T-cell (primary cell): Measurements from ENCODE around the gene WDR7. TPM values are rescaled to one million over a fixed set of nuclear protein-coding genes. Genes with fewer than 3 reads are reported as not detected.

Experiments
- ATAC-seq, 4 experiments: fragments of 200-7000 bp in 3 of 4; fragments of 150-1000 bp in 1 of 4; cut with Tn5 transposase; replicated peaks in 1 of 4; 1 replicate in 3 of 4; 2 replicates in 1 of 4; pipeline ENCODE4 v1.10.0; 2021; ENCODE audit warnings: moderate library complexity in 3 of 4, mild to moderate bottlenecking in 2 of 4, moderate number of reproducible peaks in 1 of 4
- CTCF ChIA-PET, 2 donors: fragments of 300-600 bp; sonication (Branson Sonifier 250); formaldehyde crosslinking; loops; one replicate each; lab custom pipeline; 2022; ENCODE audit warnings: antibody characterized with exemption in 2 of 2; lab: Charles Lee
- POLR2A ChIA-PET, 2 donors: fragments of 300-600 bp; sonication (Branson Sonifier 250); formaldehyde crosslinking; loops; one replicate each; lab custom pipeline; 2022; ENCODE audit warnings: antibody characterized with exemption in 2 of 2; lab: Charles Lee
- DNase-seq, 35 experiments: peaks; one replicate each; pipeline versions ENCODE4 v3.0.0 to v3.0.0-alpha.2; 2013 to 2023
- H3K27ac ChIP-seq: one replicate; pipeline ENCODE4 v1.5.1; 2013; ENCODE audit warnings: low read length
- H3K27me3 ChIP-seq, 2 experiments: replicated peaks in 1 of 2; 1 replicate in 1 of 2; 2 replicates in 1 of 2; pipeline versions ENCODE4 v1.6.1 to v1.7.0; 2013; ENCODE audit warnings: low read length in 1 of 2, mixed read lengths in 1 of 2; ENCODE audit not compliant: control insufficient read depth in 2 of 2, insufficient read depth in 2 of 2; ENCODE audit errors: extremely low read depth in 1 of 2
- H3K36me3 ChIP-seq, 2 donors: 1 replicate in 1 of 2; 2 replicates in 1 of 2; pipeline versions ENCODE4 v1.6.1 to v1.7.0; 2013; ENCODE audit warnings: low read length in 1 of 2; ENCODE audit not compliant: control insufficient read depth in 2 of 2, insufficient read depth in 1 of 2; ENCODE audit errors: extremely low read depth in 1 of 2
- H3K4me1 ChIP-seq, 2 experiments: 1 replicate in 1 of 2; 2 replicates in 1 of 2; pipeline versions ENCODE4 v1.6.1 to v1.7.0; 2013; ENCODE audit warnings: low read length in 2 of 2, mixed read lengths in 1 of 2; ENCODE audit not compliant: insufficient read depth in 2 of 2, control insufficient read depth in 1 of 2; ENCODE audit errors: extremely low read depth in 1 of 2
- H3K4me3 ChIP-seq, 2 donors: 1 replicate in 1 of 2; 2 replicates in 1 of 2; pipeline versions ENCODE4 v1.5.1 to v1.7.0; 2013; ENCODE audit warnings: mild to moderate bottlenecking in 2 of 2, low read length in 1 of 2, moderate library complexity in 1 of 2; ENCODE audit not compliant: control insufficient read depth in 1 of 2; ENCODE audit errors: extremely low read depth in 1 of 2
- H3K9me3 ChIP-seq: 2 replicates; pipeline ENCODE4 v1.7.0; 2013
- H3K27ac Mint-ChIP-seq, 2 donors: one replicate each; pipeline ENCODE4 v1.8.0; 2020 to 2021; ENCODE audit warnings: mild to moderate bottlenecking in 2 of 2, mixed read lengths in 2 of 2
- H3K27me3 Mint-ChIP-seq, 2 donors: one replicate each; pipeline ENCODE4 v1.8.0; 2021 to 2022; ENCODE audit warnings: mixed read lengths in 2 of 2
- H3K36me3 Mint-ChIP-seq: one replicate; pipeline ENCODE4 v1.8.0; 2021; ENCODE audit warnings: mixed read lengths
- H3K4me1 Mint-ChIP-seq, 3 donors: one replicate each; pipeline ENCODE4 v1.8.0; 2020 to 2022; ENCODE audit warnings: mixed read lengths in 3 of 3, mild to moderate bottlenecking in 1 of 3
- H3K4me3 Mint-ChIP-seq, 3 donors: one replicate each; pipeline ENCODE4 v1.8.0; 2020 to 2022; ENCODE audit warnings: mild to moderate bottlenecking in 3 of 3, mixed read lengths in 3 of 3, moderate library complexity in 3 of 3
- H3K9me3 Mint-ChIP-seq, 3 donors: one replicate each; pipeline ENCODE4 v1.8.0; 2020 to 2022; ENCODE audit warnings: mixed read lengths in 3 of 3
- WGBS: methylation state at CpG from one replicate; pipeline ENCODE4 v1.1.5; 2013; ENCODE audit warnings: missing lambda C conversion rate; ENCODE audit not compliant: insufficient coverage; 5-methylcytosine and 5-hydroxymethylcytosine counted together
- total RNA-seq, 35 experiments: library from RNA in 6 of 35; stranded (reverse) in 6 of 35; fragments of 120-200 nt in 1 of 35; gene quantifications; one replicate each; pipeline versions ENCODE4 v1.2.1 to v1.2.4 and lab custom pipeline; 2013 to 2026

The WDR7 gene
- total RNA-seq, 5 donors from 2014 or later (not counting 1 experiment from before 2014, with no cell fraction given) = 35.9 to 65.6 (median 41.5) TPM

GRCh38 chr18:56937874-56938430 lies 286.8 kb downstream of the WDR7 start:
- H3K4me3 Mint-ChIP-seq = no peak overlapping the region
- Histone ChIP-seq H3K9me3 (no peaks in the 10 kb centered on the region), H3K27ac (no peak overlapping the region), H3K36me3 (peaks cover 4 to 9% of the 10 kb centered on the region in 2 donors), H3K4me3 (no peak overlapping the region), H3K4me1 (no peaks in the 10 kb centered on the region), H3K27me3 (no peaks in the 10 kb centered on the region)
- no peaks in the 10 kb centered on the region for H3K4me1 Mint-ChIP-seq
- no peak overlapping the region for H3K27ac Mint-ChIP-seq
- no CpG with 5 or more reads among the region's 3 CpGs for WGBS
- H3K27me3 Mint-ChIP-seq = no peaks in the 10 kb centered on the region
- H3K9me3 Mint-ChIP-seq = no peaks in the 10 kb centered on the region
- POLR2A ChIA-PET = no interaction called here
- DNase-seq (no peak), ATAC-seq (no peak)
- CTCF ChIA-PET = interaction anchor here in 1 of 2 donors (0.5 kb wide), 1 partner anchor 20 kb away, joined by 3 read pairs; no protein-coding TSS in a partner anchor
- H3K36me3 Mint-ChIP-seq = peaks cover 44% of the 10 kb centered on the region

- CTCF ChIA-PET = no interaction called here
- H3K4me1 ChIP-seq = no peaks in the 10 kb centered on the region
- H3K4me3 ChIP-seq = no peak overlapping the region
- H3K36me3 ChIP-seq = peaks cover 0 to 4% of the 10 kb centered on the region in 2 donors
- ATAC-seq = no peak
- Mint-ChIP-seq H3K4me1 (no peaks in the 10 kb centered on the region), H3K27ac (no peak overlapping the region), H3K9me3 (no peaks in the 10 kb centered on the region), H3K27me3 (no peaks in the 10 kb centered on the region), H3K4me3 (no peak overlapping the region), H3K36me3 (peaks cover 48% of the 10 kb centered on the region)
- H3K27me3 ChIP-seq = no peaks in the 10 kb centered on the region
- H3K27ac ChIP-seq = no peak overlapping the region
- no CpG with 5 or more reads among the region's 4 CpGs for WGBS
- no peak for DNase-seq
- POLR2A ChIA-PET = no interaction called here
- no peaks in the 10 kb centered on the region for H3K9me3 ChIP-seq
Measured at GRCh38 chr18:56945171-56946083, 294.3 kb downstream of the WDR7 start.

GRCh38 chr18:56947236-56947635 lies 296.1 kb downstream of the WDR7 start:
- Histone ChIP-seq H3K27me3 (no peaks in the 10 kb centered on the region), H3K36me3 (peaks cover 0 to 4% of the 10 kb centered on the region in 2 donors), H3K4me1 (no peaks in the 10 kb centered on the region), H3K9me3 (no peaks in the 10 kb centered on the region), H3K27ac (no peak overlapping the region), H3K4me3 (no peak overlapping the region)
- peaks cover 56% of the 10 kb centered on the region for H3K36me3 Mint-ChIP-seq
- no peaks in the 10 kb centered on the region for H3K9me3 Mint-ChIP-seq
- H3K27me3 Mint-ChIP-seq = no peaks in the 10 kb centered on the region
- ChIA-PET POLR2A (no interaction called here), CTCF (no interaction called here)
- H3K4me3 Mint-ChIP-seq = no peak overlapping the region
- WGBS = 98% methylated on average over 4 of the region's 6 CpGs
- ATAC-seq (no peak), DNase-seq (no peak)
- no peaks in the 10 kb centered on the region for H3K4me1 Mint-ChIP-seq
- H3K27ac Mint-ChIP-seq = no peak overlapping the region

- Histone ChIP-seq H3K9me3 (no peaks in the 10 kb centered on the region), H3K36me3 (no peaks in the 10 kb centered on the region), H3K27me3 (no peaks in the 10 kb centered on the region), H3K4me3 (no peak overlapping the region), H3K27ac (no peak overlapping the region), H3K4me1 (no peaks in the 10 kb centered on the region)
- ChIA-PET POLR2A (no interaction called here), CTCF (no interaction called here)
- Mint-ChIP-seq H3K27ac (no peak overlapping the region), H3K27me3 (no peaks in the 10 kb centered on the region), H3K36me3 (peaks cover 51% of the 10 kb centered on the region), H3K9me3 (no peaks in the 10 kb centered on the region), H3K4me3 (no peak overlapping the region), H3K4me1 (no peaks in the 10 kb centered on the region)
- ATAC-seq (no peak), DNase-seq (no peak)
- 96% methylated on average over 3 of the region's 6 CpGs for WGBS
Measured at GRCh38 chr18:56952026-56952425, 300.9 kb downstream of the WDR7 start.

- no peaks in the 10 kb centered on the region for H3K9me3 Mint-ChIP-seq
- DNase-seq (no peak), ATAC-seq (no peak)
- 67% methylated on average over 1 of the region's 3 CpGs for WGBS
- no peak overlapping the region for H3K4me3 Mint-ChIP-seq
- no peak overlapping the region for H3K27ac Mint-ChIP-seq
- Histone ChIP-seq H3K4me3 (no peak overlapping the region), H3K4me1 (no peaks in the 10 kb centered on the region), H3K36me3 (no peaks in the 10 kb centered on the region), H3K27me3 (no peaks in the 10 kb centered on the region), H3K27ac (no peak overlapping the region), H3K9me3 (no peaks in the 10 kb centered on the region)
- ChIA-PET CTCF (no interaction called here), POLR2A (no interaction called here)
- peaks cover 51% of the 10 kb centered on the region for H3K36me3 Mint-ChIP-seq
- no peaks in the 10 kb centered on the region for H3K4me1 Mint-ChIP-seq
- no peaks in the 10 kb centered on the region for H3K27me3 Mint-ChIP-seq
Measured at GRCh38 chr18:56953428-56954198, 302.5 kb downstream of the WDR7 start.

GRCh38 chr18:56955490-56955889 lies 304.3 kb downstream of the WDR7 start:
- ChIA-PET POLR2A (no interaction called here), CTCF (no interaction called here)
- Histone ChIP-seq H3K27me3 (no peaks in the 10 kb centered on the region), H3K4me3 (no peak overlapping the region), H3K9me3 (no peaks in the 10 kb centered on the region), H3K4me1 (no peaks in the 10 kb centered on the region), H3K36me3 (no peaks in the 10 kb centered on the region), H3K27ac (no peak overlapping the region)
- DNase-seq = no peak
- WGBS = no CpG with 5 or more reads among the region's 1 CpG
- H3K9me3 Mint-ChIP-seq = no peaks in the 10 kb centered on the region
- no peaks in the 10 kb centered on the region for H3K4me1 Mint-ChIP-seq
- no peak overlapping the region for H3K4me3 Mint-ChIP-seq
- H3K27ac Mint-ChIP-seq = no peak overlapping the region
- ATAC-seq = no peak
- peaks cover 53% of the 10 kb centered on the region for H3K36me3 Mint-ChIP-seq
- H3K27me3 Mint-ChIP-seq = no peaks in the 10 kb centered on the region
